Activated T-cell treated with anti-CD3 and anti-CD28 coated beads, Interleukin-2, amount 50 U/mL, for 24 hours (primary cell): ENCODE measurements around the gene CHST14.

Experiments
- DNase-seq: peaks from one replicate; pipeline ENCODE4 v3.0.0-alpha.2; 2020
- H3K27ac Mint-ChIP-seq: 2 replicates; pipeline ENCODE4 v1.8.0; 2020; ENCODE audit warnings: mild to moderate bottlenecking, mixed read lengths
- H3K27me3 Mint-ChIP-seq: 2 replicates; pipeline ENCODE4 v1.8.0; 2020; ENCODE audit warnings: mixed read lengths
- H3K36me3 Mint-ChIP-seq: 2 replicates; pipeline ENCODE4 v1.8.0; 2020; ENCODE audit warnings: low read depth, mixed read lengths
- H3K4me1 Mint-ChIP-seq: 2 replicates; pipeline ENCODE4 v1.8.0; 2020; ENCODE audit warnings: low read depth, mixed read lengths
- H3K4me3 Mint-ChIP-seq: 2 replicates; pipeline ENCODE4 v1.8.0; 2020; ENCODE audit warnings: mild to moderate bottlenecking, moderate library complexity, mixed read lengths
- H3K9me3 Mint-ChIP-seq: 2 replicates; pipeline ENCODE4 v1.8.0; 2020; ENCODE audit warnings: mixed read lengths

The CHST14 gene

GRCh38 chr15:40464595-40465185, 6.1 kb upstream of the CHST14 start:
- DNase-seq, result no peak
- no peaks in the 10 kb centered on the region for H3K27me3 Mint-ChIP-seq
- H3K9me3 Mint-ChIP-seq, result no peaks in the 10 kb centered on the region
- H3K4me1 Mint-ChIP-seq, result peaks cover 23% of the 10 kb centered on the region
- peak overlapping the region; percentile 55 for H3K27ac Mint-ChIP-seq
- H3K36me3 Mint-ChIP-seq, result peaks cover 74% of the 10 kb centered on the region
- H3K4me3 Mint-ChIP-seq, result no peak overlapping the region

- H3K27me3 Mint-ChIP-seq, result no peaks in the 10 kb centered on the region
These were observed 4.8 kb upstream of the CHST14 start for GRCh38 chr15:40465939-40466338.

DNA sequence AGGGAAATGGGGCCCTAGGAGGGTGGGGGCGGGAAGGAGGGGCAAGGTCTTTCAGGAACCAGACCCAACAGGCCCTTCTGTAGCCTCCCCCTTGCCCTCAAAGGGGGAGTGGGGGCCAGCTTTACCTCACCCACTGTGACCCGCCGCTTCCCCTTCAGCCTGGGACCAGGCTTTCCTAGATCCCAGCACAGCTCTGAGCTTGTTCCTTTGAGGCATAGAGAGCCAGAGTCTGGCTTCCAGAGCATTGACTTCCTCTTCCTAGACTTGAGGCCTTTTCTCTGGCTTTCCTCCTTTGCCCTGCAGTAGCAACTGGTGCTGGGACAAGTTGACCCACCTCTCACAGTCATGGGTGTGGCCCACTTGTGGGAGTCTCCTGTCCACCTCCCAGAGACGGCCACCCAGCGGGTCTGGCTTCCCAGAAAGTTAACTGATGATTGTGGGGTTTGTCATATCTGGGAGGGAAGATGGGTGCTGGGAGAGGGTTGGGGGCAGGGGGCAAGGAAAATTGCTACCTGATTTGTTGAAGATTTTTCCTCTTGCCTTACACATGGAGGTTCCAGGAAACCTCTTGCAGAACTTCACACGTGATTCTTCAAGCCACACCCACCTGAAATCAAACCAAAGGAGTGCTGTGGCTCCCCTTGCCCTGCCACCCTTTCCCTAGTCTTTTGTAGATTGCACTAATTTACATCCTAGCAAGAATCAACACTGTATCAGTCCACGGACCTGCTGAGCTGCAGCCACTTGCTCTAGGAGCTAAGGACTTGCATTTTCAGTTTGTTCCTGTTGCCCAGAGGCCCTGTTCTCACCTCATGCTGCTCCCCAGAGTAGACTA, 4.1 kb upstream of the CHST14 start:
- H3K27me3 Mint-ChIP-seq, result no peaks in the 10 kb centered on the region
- DNase-seq, result no peak
- peaks cover 58% of the 10 kb centered on the region for H3K36me3 Mint-ChIP-seq
- peaks cover 30% of the 10 kb centered on the region for H3K4me1 Mint-ChIP-seq
- peak overlapping the region; percentile 82 for H3K27ac Mint-ChIP-seq
- H3K4me3 Mint-ChIP-seq, result no peak overlapping the region
- H3K9me3 Mint-ChIP-seq, result no peaks in the 10 kb centered on the region

More at GRCh38 chr15:40465939-40466338, 4.8 kb upstream of the CHST14 start:
- H3K4me3 Mint-ChIP-seq, result no peak overlapping the region
- DNase-seq, result no peak
- no peaks in the 10 kb centered on the region for H3K9me3 Mint-ChIP-seq
- peaks cover 61% of the 10 kb centered on the region for H3K36me3 Mint-ChIP-seq
- H3K27ac Mint-ChIP-seq, result peak overlapping the region; percentile 41
- H3K4me1 Mint-ChIP-seq, result peaks cover 28% of the 10 kb centered on the region

DNA sequence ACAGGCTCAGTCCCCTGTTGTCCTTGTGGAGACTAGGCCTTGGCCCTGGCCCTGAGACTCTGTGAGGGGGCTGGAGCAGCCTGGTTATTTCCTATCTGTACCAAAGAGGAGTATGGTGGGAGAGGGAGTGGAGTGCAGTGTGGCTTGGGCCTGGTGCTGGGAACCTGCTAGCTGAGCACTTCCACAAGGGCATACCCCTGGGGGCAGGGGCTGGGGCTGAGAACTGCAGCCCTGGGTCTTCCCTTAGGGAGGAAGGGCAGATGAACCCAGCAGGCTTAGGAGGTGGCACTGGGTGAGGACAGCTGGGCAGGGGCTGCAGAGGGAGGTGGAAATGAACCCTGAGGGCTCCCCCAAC, 3.5 kb upstream of the CHST14 start:
- no peaks in the 10 kb centered on the region for H3K9me3 Mint-ChIP-seq

GRCh38 chr15:40468898-40469331, 1.9 kb upstream of the CHST14 start:
- peak overlapping the region; percentile 47 for H3K27ac Mint-ChIP-seq
- peaks cover 41% of the 10 kb centered on the region for H3K4me1 Mint-ChIP-seq
- peaks cover 42% of the 10 kb centered on the region for H3K36me3 Mint-ChIP-seq
- DNase-seq, result no peak
- no peaks in the 10 kb centered on the region for H3K9me3 Mint-ChIP-seq
- no peak overlapping the region for H3K4me3 Mint-ChIP-seq
- no peaks in the 10 kb centered on the region for H3K27me3 Mint-ChIP-seq

More for the DNA sequence above, 3.5 kb upstream of the CHST14 start:
- Mint-ChIP-seq H3K27ac (peak overlapping the region; percentile 82), H3K4me1 (peaks cover 36% of the 10 kb centered on the region), H3K27me3 (no peaks in the 10 kb centered on the region), H3K36me3 (peaks cover 54% of the 10 kb centered on the region), H3K4me3 (no peak overlapping the region)
- no peak for DNase-seq

DNA sequence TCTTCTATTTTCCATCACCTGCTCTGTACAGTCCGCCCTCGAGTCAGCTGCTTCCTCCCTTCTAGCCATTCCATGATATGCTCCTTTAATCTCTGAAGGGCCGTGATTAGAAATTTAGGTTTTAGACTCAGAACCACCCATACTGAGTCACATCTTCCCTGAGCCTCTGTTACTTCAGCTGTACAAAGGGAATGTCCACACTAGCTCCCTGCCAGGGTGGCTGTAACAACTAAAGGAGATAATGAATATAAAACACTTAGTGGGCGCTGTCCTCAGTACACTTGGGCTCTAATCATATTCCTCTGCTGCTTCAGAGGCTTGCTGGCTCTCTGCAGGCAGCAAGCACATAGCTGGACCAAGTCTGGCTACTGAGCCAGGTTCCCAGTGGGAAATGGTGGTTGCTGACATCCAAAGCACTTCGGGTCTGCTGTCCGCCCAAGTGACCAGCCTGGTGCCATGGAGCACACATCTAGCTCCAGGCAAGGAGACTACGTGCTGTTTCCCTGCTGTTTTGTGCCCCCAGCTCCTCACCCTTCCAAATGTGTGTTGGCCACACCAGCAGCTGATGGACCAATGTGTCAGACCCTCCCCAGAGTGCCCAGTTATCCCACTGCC, 901 bp upstream of the CHST14 start:
- Mint-ChIP-seq H3K27ac (peak overlapping the region; percentile 79), H3K4me1 (peaks cover 39% of the 10 kb centered on the region), H3K9me3 (no peaks in the 10 kb centered on the region), H3K36me3 (peaks cover 33% of the 10 kb centered on the region), H3K27me3 (no peaks in the 10 kb centered on the region), H3K4me3 (peak overlapping the region; percentile 26)
- no peak for DNase-seq

- Mint-ChIP-seq H3K4me3 (peak overlapping the region; percentile 86), H3K27me3 (no peaks in the 10 kb centered on the region), H3K9me3 (no peaks in the 10 kb centered on the region), H3K36me3 (peaks cover 21% of the 10 kb centered on the region), H3K4me1 (peaks cover 34% of the 10 kb centered on the region), H3K27ac (peak overlapping the region; percentile 85)
- DNase-seq, result peak; percentile 63
These were observed 472 bp downstream of the CHST14 start for GRCh38 chr15:40471105-40471807.

DNA sequence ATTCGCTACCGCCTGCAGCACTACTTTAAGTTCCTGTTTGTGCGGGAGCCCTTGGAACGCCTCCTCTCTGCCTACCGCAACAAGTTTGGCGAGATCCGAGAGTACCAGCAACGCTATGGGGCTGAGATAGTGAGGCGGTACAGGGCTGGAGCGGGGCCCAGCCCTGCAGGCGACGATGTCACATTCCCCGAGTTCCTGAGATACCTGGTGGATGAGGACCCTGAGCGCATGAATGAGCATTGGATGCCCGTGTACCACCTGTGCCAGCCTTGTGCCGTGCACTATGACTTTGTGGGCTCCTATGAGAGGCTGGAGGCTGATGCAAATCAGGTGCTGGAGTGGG, 995 bp downstream of the CHST14 start:
- Mint-ChIP-seq H3K27ac (peak overlapping the region; percentile 85), H3K4me1 (peaks cover 30% of the 10 kb centered on the region), H3K27me3 (no peaks in the 10 kb centered on the region), H3K4me3 (peak overlapping the region; percentile 86), H3K36me3 (peaks cover 18% of the 10 kb centered on the region), H3K9me3 (no peaks in the 10 kb centered on the region)
- no peak for DNase-seq

- Mint-ChIP-seq H3K27ac (peak overlapping the region; percentile 85), H3K4me3 (peak overlapping the region; percentile 86), H3K9me3 (no peaks in the 10 kb centered on the region), H3K27me3 (no peaks in the 10 kb centered on the region), H3K4me1 (peaks cover 27% of the 10 kb centered on the region), H3K36me3 (peaks cover 14% of the 10 kb centered on the region)
- DNase-seq, result no peak
These were observed 1.5 kb downstream of the CHST14 start for GRCh38 chr15:40472171-40472727.

DNA sequence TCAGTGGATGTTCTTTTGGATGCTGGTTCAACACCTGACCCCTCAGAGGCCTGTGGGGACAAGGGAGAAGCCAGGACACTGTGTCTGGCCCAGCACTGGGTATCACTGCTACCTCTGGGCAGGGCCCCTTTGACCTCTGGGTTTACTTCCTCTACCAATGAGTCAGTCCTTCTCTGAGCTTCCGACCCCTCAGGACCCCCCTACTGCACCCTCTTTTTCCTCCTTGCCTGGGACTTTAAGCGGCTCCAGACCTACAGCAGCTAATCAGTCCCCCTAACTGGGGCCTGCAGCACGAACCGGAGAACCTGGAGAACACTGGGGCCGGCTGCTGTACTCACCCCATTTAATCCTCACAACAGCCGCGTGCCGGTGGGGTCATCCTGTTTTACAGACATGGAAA, 3.8 kb downstream of the CHST14 start:
- Mint-ChIP-seq H3K36me3 (peaks cover 3% of the 10 kb centered on the region), H3K27me3 (no peaks in the 10 kb centered on the region), H3K4me3 (no peak overlapping the region), H3K27ac (no peak overlapping the region), H3K9me3 (no peaks in the 10 kb centered on the region), H3K4me1 (peaks cover 19% of the 10 kb centered on the region)
- no peak for DNase-seq

DNA sequence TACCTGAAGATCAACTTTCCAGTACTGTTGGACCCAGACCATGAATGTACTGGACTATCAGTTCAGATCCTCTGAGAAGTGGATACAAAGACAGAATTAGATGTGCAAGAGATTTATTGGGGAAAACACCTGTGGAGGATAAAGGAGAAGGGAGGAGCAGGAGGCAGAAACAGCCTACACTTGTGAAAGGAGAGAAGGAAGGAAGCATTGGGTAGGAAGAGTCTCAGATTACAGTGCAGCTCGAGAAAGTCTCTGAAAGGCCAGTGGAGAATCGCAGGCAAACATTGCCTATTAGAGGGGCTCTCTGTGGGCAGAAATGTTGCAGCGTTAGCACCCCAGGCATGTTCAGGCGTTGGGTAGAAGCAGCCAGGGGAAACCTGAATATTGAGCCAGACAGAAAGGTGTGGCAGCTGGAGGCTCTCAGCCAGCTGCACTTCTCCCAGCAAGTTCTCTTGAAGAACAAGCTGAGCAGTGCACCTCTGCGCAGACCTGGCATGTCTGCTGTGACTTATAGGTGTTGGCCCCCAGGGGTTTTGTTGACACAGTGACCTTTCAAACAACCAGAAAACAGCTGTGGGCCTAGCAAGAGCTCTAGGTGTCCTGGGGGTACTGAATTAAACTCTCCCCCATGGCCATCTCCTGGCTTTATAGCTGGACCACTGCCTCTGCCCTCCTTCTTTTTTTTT, 7.0 kb downstream of the CHST14 start:
- Mint-ChIP-seq H3K27me3 (no peaks in the 10 kb centered on the region), H3K4me1 (no peaks in the 10 kb centered on the region), H3K4me3 (no peak overlapping the region), H3K36me3 (no peaks in the 10 kb centered on the region), H3K27ac (no peak overlapping the region), H3K9me3 (no peaks in the 10 kb centered on the region)
- DNase-seq, result no peak

DNA sequence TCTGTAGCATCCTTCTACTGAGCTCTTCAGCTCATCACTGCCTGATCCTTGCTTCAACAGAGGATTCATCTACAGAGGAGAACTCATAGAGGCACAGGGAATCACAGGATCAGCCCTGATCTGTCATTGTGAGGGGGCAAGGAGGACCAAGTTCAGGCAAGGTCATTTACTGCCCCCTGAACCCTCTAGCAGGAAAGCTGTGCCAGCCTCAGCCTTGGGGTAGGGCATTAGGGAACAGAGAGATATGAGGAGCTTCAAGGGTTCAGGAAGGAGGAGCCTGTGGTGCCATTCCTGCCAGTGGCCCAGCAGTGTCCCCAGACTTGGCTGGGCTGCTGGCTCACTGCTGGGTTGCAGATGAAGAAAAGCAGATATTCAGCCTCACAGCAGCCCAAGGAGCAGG, 8.2 kb downstream of the CHST14 start:
- no peak for DNase-seq
- no peaks in the 10 kb centered on the region for H3K9me3 Mint-ChIP-seq
- no peaks in the 10 kb centered on the region for H3K4me1 Mint-ChIP-seq
- H3K27me3 Mint-ChIP-seq, result no peaks in the 10 kb centered on the region
- no peak overlapping the region for H3K4me3 Mint-ChIP-seq
- H3K36me3 Mint-ChIP-seq, result no peaks in the 10 kb centered on the region
- no peak overlapping the region for H3K27ac Mint-ChIP-seq

- H3K4me3 Mint-ChIP-seq, result no peak overlapping the region
- no peaks in the 10 kb centered on the region for H3K9me3 Mint-ChIP-seq
- no peaks in the 10 kb centered on the region for H3K4me1 Mint-ChIP-seq
- H3K27me3 Mint-ChIP-seq, result no peaks in the 10 kb centered on the region
- H3K27ac Mint-ChIP-seq, result no peak overlapping the region
- no peak for DNase-seq
- H3K36me3 Mint-ChIP-seq, result no peaks in the 10 kb centered on the region
These were observed 10.7 kb downstream of the CHST14 start for GRCh38 chr15:40481341-40482074.
